Esophagus muscularis mucosa (tissue), 4 donors: ENCODE data around the gene THEMIS. TPM values are rescaled to one million over a fixed set of nuclear protein-coding genes. Genes with fewer than 3 reads are reported as not detected.

ENCODE experiments used
- DNase-seq: peaks from one replicate; pipeline ENCODE4 v3.0.0-alpha.2; 2017; ENCODE audit errors: extremely low spot score
- H3K27ac ChIP-seq, 4 donors: fragments of 200-600 bp; sonication (generic); replicated peaks in 1 of 4; 1 replicate in 3 of 4; 2 replicates in 1 of 4; pipeline ENCODE4 v1.5.1; 2016 to 2019; ENCODE audit warnings: mild to moderate bottlenecking in 1 of 4
- H3K27me3 ChIP-seq, 4 donors: fragments of 200-600 bp; sonication (generic); one replicate each; pipeline versions ENCODE4 v1.5.1 to v1.6.0; 2016 to 2019
- H3K36me3 ChIP-seq, 4 donors: fragments of 200-600 bp; sonication (generic); one replicate each; pipeline ENCODE4 v1.5.1; 2016 to 2019
- H3K4me1 ChIP-seq, 4 donors: fragments of 200-600 bp; sonication (generic); one replicate each; pipeline ENCODE4 v1.5.1; 2016 to 2019
- H3K4me3 ChIP-seq, 4 donors: fragments of 200-600 bp; sonication (generic); 1 replicate in 2 of 4; 2 replicates in 2 of 4; pipeline ENCODE4 v1.5.1; 2016 to 2019; ENCODE audit warnings: mild to moderate bottlenecking in 4 of 4, moderate library complexity in 1 of 4
- H3K9me3 ChIP-seq, 4 donors: fragments of 200-600 bp; sonication (generic); 1 replicate in 3 of 4; 2 replicates in 1 of 4; pipeline ENCODE4 v1.5.1; 2016 to 2019
- EP300 ChIP-seq: sonication (generic); formaldehyde crosslinking; IDR thresholded peaks from one replicate; pipeline ENCODE4 v1.6.1; 2017; ENCODE audit warnings: antibody characterized with exemption
- POLR2A ChIP-seq: fragments of 450-650 bp; IDR thresholded peaks from one replicate; pipeline ENCODE4 v1.6.1; 2017; ENCODE audit warnings: antibody characterized with exemption, moderate library complexity, mild to moderate bottlenecking, low read depth
- POLR2AphosphoS5 ChIP-seq, 2 donors: sonication (generic); formaldehyde crosslinking; IDR thresholded peaks; one replicate each; pipeline ENCODE4 v1.6.1; 2017; ENCODE audit warnings: antibody characterized with exemption in 2 of 2
- WGBS: methylation state at CpG from one replicate; pipeline ENCODE4 v1.1.5; 2018; 5-methylcytosine and 5-hydroxymethylcytosine counted together
- intact Hi-C: fragments of 100-400 bp; cut with DNase I; formaldehyde crosslinking; loops from one replicate; pipeline ENCODE4 v1.15.1; 2023
- total RNA-seq, 4 donors: library from RNA; depleted of rRNA; stranded (reverse); fragments of >200 nt; gene quantifications; one replicate each; pipeline versions ENCODE4 v1.1.0 to v1.2.1, GENCODE V29; 2016
- TF ChIP-seq, protein P1 (sequence below), 3 experiments: fragments of 200-600 bp in 2 of 3; fragments of 450-650 bp in 1 of 3; sonication (generic) in 2 of 3; IDR thresholded peaks; one replicate each; pipeline ENCODE4 v1.5.1; 2017 to 2019; ENCODE audit warnings: antibody characterized with exemption in 3 of 3, mild to moderate bottlenecking in 2 of 3, moderate library complexity in 1 of 3

The THEMIS gene
- total RNA-seq, 4 donors from 2014 or later = 0.23 to 0.99 (median 0.61) TPM

DNA sequence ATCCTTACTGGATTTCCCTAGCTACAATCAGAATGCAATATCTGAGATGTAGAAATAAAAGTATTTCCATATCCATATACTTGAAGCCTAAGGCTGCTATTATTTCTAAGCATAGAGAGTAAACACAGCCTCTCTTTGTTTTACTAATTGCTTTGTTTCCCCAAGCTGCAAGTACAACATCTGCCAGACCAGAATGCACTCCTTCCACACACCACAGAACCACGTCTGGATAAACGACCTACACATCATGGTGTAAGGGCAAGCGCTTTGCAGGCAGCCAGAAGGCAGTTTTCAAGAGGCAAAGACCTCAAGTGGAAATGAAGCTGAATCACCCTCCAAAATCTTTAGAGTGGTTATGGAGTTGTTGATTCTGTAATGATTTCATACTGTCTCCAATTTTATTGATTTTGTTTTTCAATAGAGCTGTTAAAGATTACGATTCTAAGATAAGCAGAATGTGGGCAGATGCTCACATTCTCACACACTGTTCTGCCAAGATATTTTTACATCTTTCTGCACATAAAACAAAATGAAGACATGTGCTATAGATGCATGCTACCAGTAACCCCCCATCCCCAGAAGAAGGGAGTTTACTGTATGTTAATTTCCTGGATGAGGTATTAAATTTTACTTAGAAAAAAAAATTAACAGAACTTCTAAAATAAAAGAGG is 88.8 kb downstream of the THEMIS start:
- H3K36me3 ChIP-seq = no peaks in the 10 kb centered on the region
- TF ChIP-seq, protein P1, sequence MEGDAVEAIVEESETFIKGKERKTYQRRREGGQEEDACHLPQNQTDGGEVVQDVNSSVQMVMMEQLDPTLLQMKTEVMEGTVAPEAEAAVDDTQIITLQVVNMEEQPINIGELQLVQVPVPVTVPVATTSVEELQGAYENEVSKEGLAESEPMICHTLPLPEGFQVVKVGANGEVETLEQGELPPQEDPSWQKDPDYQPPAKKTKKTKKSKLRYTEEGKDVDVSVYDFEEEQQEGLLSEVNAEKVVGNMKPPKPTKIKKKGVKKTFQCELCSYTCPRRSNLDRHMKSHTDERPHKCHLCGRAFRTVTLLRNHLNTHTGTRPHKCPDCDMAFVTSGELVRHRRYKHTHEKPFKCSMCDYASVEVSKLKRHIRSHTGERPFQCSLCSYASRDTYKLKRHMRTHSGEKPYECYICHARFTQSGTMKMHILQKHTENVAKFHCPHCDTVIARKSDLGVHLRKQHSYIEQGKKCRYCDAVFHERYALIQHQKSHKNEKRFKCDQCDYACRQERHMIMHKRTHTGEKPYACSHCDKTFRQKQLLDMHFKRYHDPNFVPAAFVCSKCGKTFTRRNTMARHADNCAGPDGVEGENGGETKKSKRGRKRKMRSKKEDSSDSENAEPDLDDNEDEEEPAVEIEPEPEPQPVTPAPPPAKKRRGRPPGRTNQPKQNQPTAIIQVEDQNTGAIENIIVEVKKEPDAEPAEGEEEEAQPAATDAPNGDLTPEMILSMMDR (IDR thresholded peaks at IDR 0.05) = no peak
- TF ChIP-seq EP300 = no peak
- TF ChIP-seq POLR2AphosphoS5 (IDR thresholded peaks at IDR 0.05) = no peak
- TF ChIP-seq POLR2A = no peak
- intact Hi-C loops = no loop called here
- no peak for DNase-seq
- no peaks in the 10 kb centered on the region for H3K9me3 ChIP-seq
- H3K4me3 ChIP-seq = no peak overlapping the region
- no peaks in the 10 kb centered on the region for H3K27me3 ChIP-seq
- H3K27ac ChIP-seq = no peak overlapping the region
- WGBS = 63% methylated on average over 4 of the region's 4 CpGs
- no peaks in the 10 kb centered on the region for H3K4me1 ChIP-seq

DNA sequence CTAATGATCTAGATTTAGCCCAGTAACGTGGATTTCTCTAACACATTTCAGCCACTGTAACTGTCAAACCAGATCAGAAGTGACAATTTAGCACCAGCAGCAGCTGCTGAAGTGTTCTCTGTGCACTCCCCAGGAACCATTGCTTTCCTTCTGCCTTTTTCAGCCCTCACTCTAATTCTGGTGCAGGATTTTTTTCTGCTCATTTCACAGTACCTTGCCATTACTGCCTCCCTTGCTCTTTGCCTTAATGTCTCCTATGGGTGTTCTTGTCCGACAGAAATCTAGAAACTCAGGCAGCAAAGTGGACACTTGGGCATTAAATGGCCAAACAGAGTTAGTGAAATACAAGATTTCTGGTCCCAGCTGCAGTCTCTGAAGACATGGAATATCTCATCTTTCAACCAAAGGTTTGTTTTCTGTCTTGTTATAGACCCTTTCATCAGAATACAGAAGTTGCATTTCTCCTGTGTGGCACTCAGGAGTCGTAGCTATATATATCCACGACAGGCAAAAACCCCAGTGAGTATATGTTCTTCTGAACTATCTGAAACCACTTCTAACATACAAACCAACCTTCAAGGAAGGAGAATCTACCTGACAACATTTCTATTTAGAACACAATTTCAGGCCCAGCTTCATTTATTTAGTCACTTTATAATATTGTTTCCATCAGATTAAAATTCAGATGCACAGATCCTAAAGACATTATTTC is 92.9 kb downstream of the THEMIS start:
- no peaks in the 10 kb centered on the region for H3K4me1 ChIP-seq
- DNase-seq = no peak
- H3K27me3 ChIP-seq = no peaks in the 10 kb centered on the region
- H3K9me3 ChIP-seq = no peaks in the 10 kb centered on the region
- no peaks in the 10 kb centered on the region for H3K36me3 ChIP-seq
- TF ChIP-seq EP300 = no peak
- no peak for TF ChIP-seq POLR2A
- TF ChIP-seq, protein P1 (IDR thresholded peaks at IDR 0.05) = no peak
- TF ChIP-seq POLR2AphosphoS5 (IDR thresholded peaks at IDR 0.05) = no peak
- H3K27ac ChIP-seq = no peak overlapping the region
- no peak overlapping the region for H3K4me3 ChIP-seq
- WGBS = 76% methylated on average over 4 of the region's 4 CpGs
- intact Hi-C loops = no loop called here

DNA sequence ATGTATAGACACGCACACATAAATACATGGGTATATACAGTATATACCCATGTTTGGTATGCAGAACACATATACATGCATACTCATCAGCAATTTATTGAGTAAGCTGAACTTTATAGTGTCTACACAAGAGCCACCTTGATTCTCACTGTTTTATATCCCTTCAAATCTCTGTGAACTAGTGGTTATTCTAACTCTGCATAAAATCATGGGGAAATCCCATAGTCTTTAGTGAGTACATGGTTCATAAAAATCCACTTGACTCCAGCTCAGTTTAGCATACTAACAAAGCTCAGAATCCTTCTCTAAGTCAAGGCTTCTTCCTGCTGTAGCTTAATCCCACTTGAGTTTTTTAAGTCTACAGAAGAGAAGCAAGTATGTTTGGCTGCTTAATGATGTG is 104.1 kb downstream of the THEMIS start:
- Histone ChIP-seq H3K4me3 (no peak overlapping the region), H3K9me3 (no peaks in the 10 kb centered on the region), H3K4me1 (no peaks in the 10 kb centered on the region), H3K27ac (no peak overlapping the region), H3K27me3 (no peaks in the 10 kb centered on the region), H3K36me3 (no peaks in the 10 kb centered on the region)
- WGBS = 100% methylated on average over 1 of the region's 1 CpG
- intact Hi-C loops = no loop called here
- DNase-seq = no peak
- TF ChIP-seq POLR2AphosphoS5 (IDR thresholded peaks at IDR 0.05) = no peak

DNA sequence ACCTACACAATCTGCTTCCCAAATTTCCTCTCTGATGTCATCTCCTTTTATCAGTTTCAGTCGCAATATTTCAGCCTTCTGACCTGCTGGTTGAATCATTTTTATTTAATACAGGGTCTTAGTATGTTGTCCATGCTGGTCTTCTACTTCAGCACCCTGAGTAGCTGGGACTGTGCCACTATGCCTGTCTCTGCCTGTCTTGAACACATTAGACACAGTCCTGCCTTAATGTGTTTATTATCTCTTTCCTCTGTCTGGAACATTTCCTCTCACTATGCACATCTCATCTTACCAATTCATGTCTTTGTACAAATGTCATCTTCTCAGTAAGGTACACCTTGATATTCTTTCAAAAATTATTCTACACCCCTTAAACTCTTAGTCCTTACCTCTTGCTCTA is 106.5 kb downstream of the THEMIS start:
- intact Hi-C loops = no loop called here
- no peaks in the 10 kb centered on the region for H3K36me3 ChIP-seq
- H3K4me3 ChIP-seq = no peak overlapping the region
- TF ChIP-seq EP300 = no peak
- TF ChIP-seq POLR2A = no peak
- TF ChIP-seq, protein P1 (IDR thresholded peaks at IDR 0.05) = no peak
- TF ChIP-seq POLR2AphosphoS5 (IDR thresholded peaks at IDR 0.05) = no peak
- H3K9me3 ChIP-seq = no peaks in the 10 kb centered on the region
- DNase-seq = no peak
- no peak overlapping the region for H3K27ac ChIP-seq
- WGBS = 63% methylated on average over 1 of the region's 1 CpG
- no peaks in the 10 kb centered on the region for H3K4me1 ChIP-seq
- H3K27me3 ChIP-seq = no peaks in the 10 kb centered on the region

DNA sequence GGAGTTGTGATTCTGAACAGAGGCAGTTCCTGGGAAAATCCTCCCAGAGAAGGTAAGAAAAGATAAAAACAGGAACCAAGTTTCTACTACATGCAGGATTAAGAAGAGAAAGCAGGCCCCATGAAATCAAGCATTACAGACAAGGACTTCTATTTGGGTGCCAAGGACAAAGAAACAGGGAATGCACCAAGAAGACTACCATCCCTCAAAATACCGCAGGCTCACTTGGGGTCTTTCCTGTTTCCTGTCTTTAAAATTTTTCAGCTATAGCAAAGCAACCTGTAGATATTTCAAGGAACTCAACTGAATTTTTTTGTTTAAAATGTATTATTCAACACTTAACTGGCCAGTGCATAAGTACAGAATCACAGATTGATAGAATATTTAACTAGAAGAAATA is 107.5 kb downstream of the THEMIS start:
- Histone ChIP-seq H3K4me1 (no peaks in the 10 kb centered on the region), H3K36me3 (no peaks in the 10 kb centered on the region), H3K27ac (no peak overlapping the region), H3K27me3 (no peaks in the 10 kb centered on the region), H3K9me3 (no peaks in the 10 kb centered on the region), H3K4me3 (no peak overlapping the region)
- no peak for DNase-seq
- TF ChIP-seq POLR2A (no peak), EP300 (no peak), POLR2AphosphoS5 (IDR thresholded peaks at IDR 0.05) (no peak)
- TF ChIP-seq, protein P1 (IDR thresholded peaks at IDR 0.05) = no peak
- WGBS = 84% methylated on average over 1 of the region's 1 CpG
- intact Hi-C loops = no loop called here
